Right lobe of liver (tissue), 4 donors: ENCODE data around the gene CACNG8.

ENCODE experiments used
- POLR2A ChIP-seq: fragments of 450-650 bp; IDR thresholded peaks from one replicate; pipeline ENCODE4 v1.6.1; 2017; ENCODE audit warnings: antibody characterized with exemption, mild to moderate bottlenecking
- TF ChIP-seq, protein P1 (sequence below), 4 donors: fragments of 200-600 bp in 3 of 4; fragments of 450-650 bp in 1 of 4; IDR thresholded peaks; one replicate each; pipeline versions ENCODE4 v1.5.1 to v1.8.0; 2016 to 2022; ENCODE audit warnings: antibody characterized with exemption in 4 of 4, mild to moderate bottlenecking in 2 of 4
- donor health status: DM: no; HTN: no; CAD: no.
- donor health status: DM: no; HTN: no; CAD: no.
- donor health status: DM: no; HTN: yes; CAD: no.

DNA sequence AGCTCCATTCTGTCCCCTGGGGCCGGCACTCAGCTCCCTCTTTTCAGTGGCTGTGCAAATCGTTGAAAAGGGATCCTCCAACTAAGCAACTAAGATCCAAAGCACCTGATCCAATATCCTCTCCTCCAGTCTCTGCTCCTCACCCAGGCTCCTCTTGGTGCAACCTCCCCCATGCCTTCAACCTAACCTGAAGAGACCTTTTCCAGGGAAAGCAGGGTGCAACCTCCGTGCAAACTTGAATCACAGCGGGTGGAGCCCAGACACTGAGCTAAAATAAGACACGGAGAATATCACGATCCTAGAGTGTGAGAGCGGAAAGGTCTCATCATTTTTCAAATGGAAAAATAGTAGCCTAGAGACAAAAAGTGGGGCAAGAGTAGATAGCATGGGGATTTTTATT, 45.4 kb upstream of the CACNG8 start:
- TF ChIP-seq, protein P1, sequence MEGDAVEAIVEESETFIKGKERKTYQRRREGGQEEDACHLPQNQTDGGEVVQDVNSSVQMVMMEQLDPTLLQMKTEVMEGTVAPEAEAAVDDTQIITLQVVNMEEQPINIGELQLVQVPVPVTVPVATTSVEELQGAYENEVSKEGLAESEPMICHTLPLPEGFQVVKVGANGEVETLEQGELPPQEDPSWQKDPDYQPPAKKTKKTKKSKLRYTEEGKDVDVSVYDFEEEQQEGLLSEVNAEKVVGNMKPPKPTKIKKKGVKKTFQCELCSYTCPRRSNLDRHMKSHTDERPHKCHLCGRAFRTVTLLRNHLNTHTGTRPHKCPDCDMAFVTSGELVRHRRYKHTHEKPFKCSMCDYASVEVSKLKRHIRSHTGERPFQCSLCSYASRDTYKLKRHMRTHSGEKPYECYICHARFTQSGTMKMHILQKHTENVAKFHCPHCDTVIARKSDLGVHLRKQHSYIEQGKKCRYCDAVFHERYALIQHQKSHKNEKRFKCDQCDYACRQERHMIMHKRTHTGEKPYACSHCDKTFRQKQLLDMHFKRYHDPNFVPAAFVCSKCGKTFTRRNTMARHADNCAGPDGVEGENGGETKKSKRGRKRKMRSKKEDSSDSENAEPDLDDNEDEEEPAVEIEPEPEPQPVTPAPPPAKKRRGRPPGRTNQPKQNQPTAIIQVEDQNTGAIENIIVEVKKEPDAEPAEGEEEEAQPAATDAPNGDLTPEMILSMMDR (IDR thresholded peaks at IDR 0.05) = no peak
- no peak for TF ChIP-seq POLR2A
